Articular chondrocyte of knee joint (primary cell): ENCODE data around the gene LAGE3. TPM values are rescaled to one million over a fixed set of nuclear protein-coding genes. Genes with fewer than 3 reads are reported as not detected.

Source experiments
- small RNA-seq: library from RNA; depleted of rRNA; stranded (forward); fragments of <200 nt; gene quantifications from one replicate; pipeline ENCODE3, GENCODE V24; 2012
- total RNA-seq: library from RNA; depleted of rRNA; stranded (reverse); fragments of >200 nt; gene quantifications from 2 replicates; pipeline ENCODE4 v1.2.3, GENCODE V29; 2012

LAGE3 gene, protein sequence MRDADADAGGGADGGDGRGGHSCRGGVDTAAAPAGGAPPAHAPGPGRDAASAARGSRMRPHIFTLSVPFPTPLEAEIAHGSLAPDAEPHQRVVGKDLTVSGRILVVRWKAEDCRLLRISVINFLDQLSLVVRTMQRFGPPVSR
- 16.5 and 18.2 TPM in 2 replicates for total RNA-seq

DNA sequence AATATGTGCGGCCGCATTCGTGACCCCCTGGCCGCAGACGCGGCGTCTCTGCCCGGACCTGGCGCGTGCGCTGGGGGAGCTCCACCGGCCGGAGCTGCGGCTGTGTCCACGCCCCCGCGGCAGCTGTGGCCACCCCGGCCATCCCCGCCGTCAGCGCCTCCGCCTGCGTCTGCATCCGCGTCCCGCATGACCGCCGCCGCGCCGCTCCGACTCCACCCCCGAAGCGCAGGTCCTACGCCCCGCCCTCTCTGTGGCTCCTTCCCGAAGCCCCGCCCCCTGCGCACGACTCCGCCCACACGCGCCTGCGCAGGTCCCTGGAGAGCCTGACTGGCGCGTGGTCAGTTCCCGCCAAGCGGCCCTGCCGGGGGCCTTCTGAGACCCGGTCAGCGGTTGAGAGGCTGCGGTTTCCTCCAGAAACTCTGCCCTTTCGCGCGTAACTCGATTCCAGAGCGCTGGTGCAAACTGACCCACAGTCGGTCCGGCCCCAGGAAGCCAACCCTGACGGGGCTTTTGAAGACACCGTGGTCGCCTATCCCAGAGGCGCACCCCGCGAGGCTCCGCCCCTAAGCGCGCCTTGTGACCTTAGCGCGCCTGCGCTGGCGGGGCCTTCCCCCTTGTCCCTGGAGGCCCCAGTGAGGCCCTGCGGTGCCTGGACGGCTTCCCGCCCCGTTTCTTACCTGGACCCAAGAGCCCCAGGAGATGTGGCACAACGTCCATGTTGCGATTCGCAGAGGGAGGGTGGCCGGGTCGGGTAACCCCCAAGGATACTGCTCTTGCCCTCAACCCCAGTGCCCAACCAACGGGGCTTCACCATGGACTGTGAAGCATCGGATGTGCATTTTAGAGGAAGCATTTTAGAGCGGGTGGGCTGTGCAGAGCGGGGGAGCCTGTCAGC, at the start of gene LAGE3:
TSS of gene LAGE3 (minus strand) at position 554 of the 895 bp plus-strand sequence. CDS start at position 188, 366 bp downstream.

DNA sequence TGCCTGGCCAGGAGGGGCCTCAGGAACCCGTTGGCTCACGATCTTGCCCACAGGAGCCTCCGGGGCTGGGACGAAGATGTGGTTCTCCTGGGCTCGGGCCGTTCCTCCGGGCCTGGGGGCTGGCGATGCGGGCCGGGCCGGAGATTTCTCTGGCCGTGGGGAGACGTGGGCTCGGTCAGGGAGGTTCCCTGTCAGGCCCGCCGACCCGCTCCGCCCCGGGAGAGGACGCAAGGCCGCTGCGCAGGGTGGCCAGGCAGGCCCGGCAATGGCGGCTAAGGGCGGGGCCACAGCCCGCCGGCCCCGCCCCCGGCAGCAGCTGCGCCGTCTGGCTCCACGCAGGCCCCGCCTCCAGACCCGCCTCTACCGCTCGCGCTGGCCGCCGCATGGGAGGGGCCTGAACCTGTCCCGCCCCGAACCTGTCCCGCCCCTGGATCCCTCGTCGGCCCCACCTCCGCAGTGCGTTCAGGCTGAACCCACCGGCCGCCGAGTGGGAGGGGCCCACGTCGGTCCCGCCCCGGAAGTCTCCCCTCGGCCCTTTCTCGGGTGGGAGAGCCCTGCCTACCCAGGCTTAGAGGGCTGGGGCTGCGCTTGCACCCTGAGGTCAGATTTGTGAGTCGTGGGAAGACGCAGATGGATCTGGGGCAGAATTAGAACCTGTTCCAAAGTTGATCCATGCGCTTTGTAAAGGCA, 37.0 kb upstream of the LAGE3 start, which contains the start of gene FAM3A:
TSS of gene FAM3A (minus strand) at position 267 of the 690 bp plus-strand sequence. CDS start 460 bp downstream, outside the sequence.

DNA sequence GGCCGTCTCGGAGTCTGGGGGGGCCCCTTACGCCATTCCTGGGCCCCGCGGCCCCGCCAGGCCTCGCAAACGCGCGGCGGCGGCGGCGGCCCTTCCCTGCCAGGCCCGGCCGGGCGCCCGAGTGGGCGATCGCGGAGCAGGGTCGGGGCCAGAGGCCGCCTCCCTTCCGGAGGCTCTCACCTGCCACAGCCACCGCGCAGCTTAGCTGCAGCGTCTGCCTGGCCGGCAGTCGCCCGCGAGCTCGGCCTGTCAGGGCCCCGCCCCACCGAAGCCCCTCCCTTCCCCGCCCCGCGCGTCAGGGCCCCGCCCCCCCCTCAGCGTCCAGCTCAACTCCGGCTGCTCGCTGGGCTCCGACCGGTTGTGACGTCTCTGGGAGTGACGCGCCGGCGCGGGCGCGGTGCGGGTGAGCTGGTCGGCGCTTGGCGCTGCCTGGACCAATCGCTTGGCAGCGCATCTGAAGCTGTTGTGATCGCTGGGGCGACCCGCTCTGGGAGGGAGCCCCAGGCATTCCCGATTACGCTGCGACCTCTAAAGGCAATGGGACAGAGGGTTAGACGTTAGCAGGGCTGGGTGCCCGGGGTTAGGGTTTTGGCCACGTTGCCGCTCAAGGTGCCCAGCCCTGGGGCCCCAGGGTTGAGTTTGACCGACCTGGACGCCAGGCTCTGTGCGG, 11.5 kb upstream of the LAGE3 start, which contains the start of gene SLC10A3:
TSS of gene SLC10A3 (minus strand) at position 216 of the 670 bp plus-strand sequence. CDS start 1,689 bp downstream, outside the sequence.

DNA sequence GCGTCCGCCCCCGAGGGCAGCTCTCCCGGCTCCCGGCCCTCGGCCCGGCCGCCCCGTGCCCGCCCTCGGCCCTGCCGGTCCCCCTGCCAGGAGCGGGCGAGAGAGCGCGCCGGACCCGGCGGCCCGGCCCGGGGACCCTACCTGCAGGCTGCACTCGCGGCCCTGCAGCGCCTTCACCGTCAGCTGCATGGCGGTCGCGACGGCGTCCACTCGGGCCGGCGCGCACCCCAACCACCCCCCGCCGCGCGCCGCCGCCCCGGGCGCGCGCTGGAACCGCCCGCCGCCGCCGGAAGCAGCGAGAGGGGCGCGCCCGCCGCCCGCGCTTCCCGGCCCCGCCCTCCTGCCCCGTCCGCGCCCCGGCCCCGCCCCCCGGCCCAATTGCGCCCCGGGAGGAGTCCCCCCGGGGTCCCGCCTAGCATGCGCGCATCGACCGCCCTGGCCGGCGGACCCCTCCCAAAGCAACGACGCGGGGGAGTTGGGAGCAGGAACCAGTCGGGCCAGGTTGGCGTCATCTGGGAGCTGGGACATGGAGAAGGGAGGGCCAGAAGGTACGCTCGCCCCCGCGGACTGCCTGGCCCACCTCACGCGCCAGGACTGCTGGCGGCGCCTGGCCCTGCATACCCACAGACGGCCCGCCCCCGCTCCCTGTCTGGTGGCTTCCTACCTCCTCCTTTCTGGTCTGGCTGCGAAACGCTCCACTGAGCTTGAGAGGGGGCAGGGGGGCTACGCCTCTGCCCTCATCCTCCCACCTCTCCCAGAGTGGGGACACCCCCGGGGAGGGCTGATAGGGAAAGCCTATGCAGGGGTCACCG, 7.5 kb upstream of the LAGE3 start, which contains the start of gene UBL4A:
TSS of gene UBL4A (minus strand) at position 220 of the 812 bp plus-strand sequence. CDS start at position 189, 31 bp downstream.

DNA sequence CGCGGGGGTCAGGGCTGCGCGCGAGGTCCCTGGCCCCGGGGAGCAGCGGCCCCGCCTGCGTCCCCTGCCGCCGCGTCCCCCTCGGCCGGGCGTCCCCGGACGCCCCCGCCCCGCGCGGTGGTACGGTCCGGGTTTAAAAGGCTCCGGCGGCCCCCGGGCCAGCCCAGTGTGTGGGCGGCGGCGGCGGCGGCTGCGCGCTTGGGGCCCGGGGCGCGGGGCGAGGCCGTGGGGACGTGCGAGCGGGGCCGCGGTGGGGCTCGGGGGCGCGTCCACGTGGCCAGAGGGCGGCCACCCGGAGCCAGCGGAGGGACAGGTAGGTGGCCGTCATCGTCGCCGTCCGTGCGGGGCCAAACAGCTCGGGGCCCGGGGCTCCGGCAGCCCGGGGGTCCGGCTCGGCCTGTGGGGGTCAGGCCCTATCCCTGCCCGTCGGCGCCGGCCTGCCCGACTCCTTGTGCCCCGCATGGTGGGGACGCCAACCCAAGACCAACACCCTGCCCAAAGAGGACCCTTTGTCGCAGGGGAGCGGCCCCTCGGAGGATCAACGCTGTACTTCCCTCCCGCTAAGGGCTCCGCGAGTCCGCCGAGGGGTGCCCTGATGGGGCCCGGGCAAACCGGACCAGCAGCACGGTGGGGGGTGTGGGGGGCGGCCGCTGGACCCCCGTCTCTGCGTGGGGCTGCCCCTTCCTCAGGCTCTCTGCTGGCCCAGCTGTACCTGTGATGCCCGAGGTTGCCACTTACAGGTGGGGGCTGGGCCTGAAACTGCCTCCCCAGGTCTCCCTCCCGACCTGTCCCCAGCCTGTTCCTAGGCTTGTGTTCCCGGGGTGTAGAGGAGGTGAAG, 20.7 kb downstream of the LAGE3 start, which contains the start of gene PLXNA3:
TSS of gene PLXNA3 (plus strand) at position 166 of the 838 bp plus-strand sequence. CDS start 1,903 bp downstream, outside the sequence.

DNA sequence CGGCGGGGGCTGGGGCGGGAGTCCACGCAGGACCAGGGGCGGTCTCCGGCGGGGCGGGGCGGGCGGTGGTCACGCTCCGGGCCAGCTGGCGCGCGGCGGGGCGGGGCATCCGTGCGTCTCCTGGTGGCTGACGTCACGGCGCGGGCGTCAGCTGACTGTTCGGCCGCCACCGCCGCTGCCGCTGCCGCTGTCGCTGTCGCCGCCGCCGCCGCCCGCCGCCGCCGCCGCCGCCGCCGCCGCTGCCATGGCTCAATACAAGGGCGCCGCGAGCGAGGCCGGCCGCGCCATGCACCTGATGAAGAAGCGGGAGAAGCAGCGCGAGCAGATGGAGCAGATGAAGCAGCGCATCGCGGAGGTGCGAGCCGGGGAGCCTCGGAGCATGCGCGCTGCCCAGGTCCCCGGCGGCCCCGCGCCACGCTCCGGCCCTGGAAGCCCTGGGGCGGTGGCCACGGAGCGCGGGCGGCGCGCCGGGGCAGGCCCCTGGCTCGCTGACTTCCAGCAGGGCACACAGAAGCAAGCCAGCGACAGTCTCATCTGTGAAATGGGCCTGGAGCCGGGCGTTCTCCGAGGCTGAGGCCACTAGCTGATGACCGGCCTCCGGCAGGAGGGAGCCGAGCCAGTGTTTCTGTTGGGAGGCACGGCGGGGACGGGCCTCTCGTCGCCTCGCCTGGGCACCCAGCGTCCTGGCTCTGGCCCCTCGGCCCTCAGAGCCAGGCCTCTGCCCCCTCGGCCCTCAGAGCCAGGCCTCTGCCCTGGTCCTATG, 34.9 kb downstream of the LAGE3 start, which contains the start of gene FAM50A:
TSS of gene FAM50A (plus strand) at position 150 of the 763 bp plus-strand sequence. CDS start at position 245, 95 bp downstream.

DNA sequence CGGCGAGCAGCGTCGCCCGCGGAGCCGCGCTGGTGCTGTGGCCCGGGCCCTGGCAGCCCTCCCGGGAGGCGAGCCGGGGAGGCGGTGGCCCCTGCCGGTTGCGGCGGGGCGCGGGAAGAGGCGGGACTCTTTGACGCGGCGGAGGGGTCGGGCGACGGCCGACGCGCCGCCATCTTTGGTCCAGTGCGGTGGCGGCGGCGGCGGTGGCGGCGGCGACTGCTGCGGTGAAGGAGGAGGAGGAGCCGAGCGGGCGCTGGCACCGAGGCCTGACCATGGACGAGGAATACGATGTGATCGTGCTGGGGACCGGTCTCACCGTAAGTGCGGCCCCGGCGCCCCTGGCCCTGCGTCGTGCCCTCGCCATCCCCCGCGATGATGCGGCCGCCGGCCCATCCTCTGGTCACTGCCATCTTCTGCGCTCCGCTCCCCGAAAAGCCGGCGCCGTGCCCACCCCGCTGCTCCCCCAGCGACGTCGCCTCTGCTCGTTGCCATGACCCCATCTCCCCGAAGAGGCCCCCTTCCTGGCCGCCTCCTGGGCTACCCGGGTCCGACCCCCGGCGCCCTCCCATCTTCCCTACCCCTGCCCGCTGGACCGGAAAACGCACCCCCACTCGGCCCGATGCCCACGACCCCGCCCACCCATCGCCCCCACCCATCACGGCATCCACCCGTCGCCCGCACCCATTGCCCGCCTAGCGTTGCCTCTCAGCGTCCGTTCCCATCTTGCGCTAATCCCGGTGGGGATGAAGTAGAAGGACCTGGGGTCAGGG, 41.9 kb downstream of the LAGE3 start, which contains the start of gene GDI1:
TSS of gene GDI1 (plus strand) at position 172 of the 770 bp plus-strand sequence. CDS start at position 273, 101 bp downstream.

DNA sequence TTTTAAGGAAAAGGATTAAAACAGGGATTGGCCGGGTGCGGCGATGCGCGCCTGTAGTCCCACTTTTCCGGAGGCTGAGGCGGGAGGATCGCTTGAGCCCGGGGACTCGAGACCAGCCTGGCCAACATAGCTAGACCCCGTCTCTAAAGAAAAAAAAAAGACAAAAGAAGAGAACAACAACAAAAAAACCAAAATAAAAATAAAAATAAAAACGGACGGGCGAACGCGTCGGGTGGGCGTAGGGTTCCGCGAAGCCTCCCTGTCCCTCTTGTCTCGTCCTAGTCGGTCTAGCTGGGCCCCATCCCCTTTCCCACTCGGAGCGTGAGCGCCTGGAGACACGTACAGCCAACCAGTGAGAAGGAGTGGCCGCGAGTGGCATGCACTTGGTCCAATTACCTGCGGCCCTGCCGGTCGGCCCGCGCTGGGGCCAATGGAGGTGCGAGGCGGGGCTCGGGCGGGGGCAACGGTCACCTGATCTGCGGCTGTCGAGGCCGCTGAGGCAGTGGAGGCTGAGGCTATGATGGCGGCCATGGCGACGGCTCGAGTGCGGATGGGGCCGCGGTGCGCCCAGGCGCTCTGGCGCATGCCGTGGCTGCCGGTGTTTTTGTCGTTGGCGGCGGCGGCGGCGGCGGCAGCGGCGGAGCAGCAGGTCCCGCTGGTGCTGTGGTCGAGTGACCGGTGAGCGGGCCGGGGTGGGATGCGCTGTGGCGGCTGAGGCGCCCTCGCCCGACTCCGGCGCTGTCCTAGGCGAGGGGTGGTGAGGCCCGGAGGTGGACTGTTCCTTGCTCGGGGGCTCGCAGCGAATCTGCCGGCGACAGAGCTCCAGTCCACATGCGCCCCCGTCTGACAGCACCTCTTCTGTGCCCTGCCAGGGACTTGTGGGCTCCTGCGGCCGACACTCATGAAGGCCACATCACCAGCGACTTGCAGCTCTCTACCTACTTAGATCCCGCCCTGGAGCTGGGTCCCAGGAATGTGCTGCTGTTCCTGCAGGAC, 50.6 kb downstream of the LAGE3 start, which contains the start of gene ATP6AP1:
TSS of gene ATP6AP1 (plus strand) at position 502 of the 996 bp plus-strand sequence. CDS start at position 518, 16 bp downstream.

Small RNAs within 50 kb of the gene (small RNA-seq; reads per million reads assigned to genes)
- not detected for gene MIR6858
- not detected for gene RN7SL697P

Other genes with a start within 250 kb of the LAGE3 start
- gene OPN1MW3, start 221.7 kb downstream of the LAGE3 start, total RNA-seq = not detected in 2 replicates
- not detected in 2 replicates for gene TEX28, start 184.2 kb downstream of the LAGE3 start, total RNA-seq
- gene TKTL1, start 183.5 kb downstream of the LAGE3 start, total RNA-seq = not detected in 2 replicates
- gene FLNA, start 104.6 kb downstream of the LAGE3 start, total RNA-seq = 1,743 and 1,971 TPM in 2 replicates
- gene EMD, start 100.0 kb downstream of the LAGE3 start, total RNA-seq = 34.8 and 40.5 TPM in 2 replicates
- 2,325 and 2,873 TPM in 2 replicates for gene RPL10, start 80.9 kb downstream of the LAGE3 start, total RNA-seq
- 55.5 and 61.5 TPM in 2 replicates for gene DNASE1L1, start 70.0 kb downstream of the LAGE3 start, total RNA-seq
- gene TAFAZZIN, start 67.7 kb downstream of the LAGE3 start, total RNA-seq = 12.0 and 12.2 TPM in 2 replicates
- gene ATP6AP1, start 50.6 kb downstream of the LAGE3 start, total RNA-seq = 31.6 and 37.2 TPM in 2 replicates
- gene GDI1, start 42.1 kb downstream of the LAGE3 start, total RNA-seq = 59.5 and 77.8 TPM in 2 replicates
- 30.6 and 36.6 TPM in 2 replicates for gene FAM50A, start 35.1 kb downstream of the LAGE3 start, total RNA-seq
- 12.9 and 16.9 TPM in 2 replicates for gene PLXNA3, start 21.0 kb downstream of the LAGE3 start, total RNA-seq
- 28.0 and 29.6 TPM in 2 replicates for gene UBL4A, start 7.3 kb upstream of the LAGE3 start, total RNA-seq
- gene SLC10A3, start 11.3 kb upstream of the LAGE3 start, total RNA-seq = 32.5 and 33.3 TPM in 2 replicates
- 21.9 and 22.2 TPM in 2 replicates for gene FAM3A, start 37.0 kb upstream of the LAGE3 start, total RNA-seq
- gene G6PD, start 67.6 kb upstream of the LAGE3 start, total RNA-seq = 80.2 and 110 TPM in 2 replicates
- gene IKBKG, start 68.3 kb upstream of the LAGE3 start, total RNA-seq = 12.1 and 13.6 TPM in 2 replicates
- not detected in 2 replicates for gene CTAG1A, start 105.9 kb upstream of the LAGE3 start, total RNA-seq
- not detected in 2 replicates for gene CTAG1B, start 140.0 kb upstream of the LAGE3 start, total RNA-seq
- not detected in 2 replicates for gene CTAG2, start 174.3 kb upstream of the LAGE3 start, total RNA-seq